Measurements from ENCODE around the gene HEBP2. TPM values are rescaled to one million over a fixed set of nuclear protein-coding genes. Genes with fewer than 3 reads are reported as not detected.
A peak's percentile ranks its signal among the peaks of the same experiment; 100 is the strongest.

HEBP2 gene
- total RNA-seq, 4 donors from 2014 or later = 37.0 to 80.0 (median 58.0) TPM

DNA sequence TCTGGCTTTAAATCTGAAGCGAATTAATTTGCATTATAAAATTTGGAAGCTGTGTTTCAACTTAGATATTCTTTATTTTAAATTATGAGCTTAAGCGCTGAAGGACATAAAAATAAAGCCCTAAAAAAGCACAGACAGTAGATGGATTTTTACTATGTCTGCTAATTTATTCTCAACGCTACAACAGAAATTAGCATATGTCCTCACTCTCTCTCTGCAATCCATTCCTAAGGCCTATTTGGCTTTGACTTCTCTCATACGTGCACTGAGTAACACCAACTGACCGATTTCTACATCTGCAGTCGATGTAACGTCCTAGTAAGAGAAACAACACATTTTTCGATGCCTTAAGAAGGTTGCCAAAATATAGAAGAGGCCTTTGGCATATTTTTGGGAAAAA, 23.7 kb downstream of the HEBP2 start:
- Histone ChIP-seq H3K27me3 (no peaks in the 10 kb centered on the region), H3K4me3 (replicated peaks in 1 of 3) (no peak overlapping the region), H3K36me3 (no peaks in the 10 kb centered on the region), H3K27ac (no peak overlapping the region), H3K9me3 (no peaks in the 10 kb centered on the region), H3K4me1 (no peaks in the 10 kb centered on the region)
- intact Hi-C loops (cut with DNase I) = loop anchor here (10.0 kb wide), 1 partner anchor 337 kb away; no protein-coding TSS in a partner anchor
- TF ChIP-seq POLR2A (IDR thresholded peaks at IDR 0.05) = no peak
- TF ChIP-seq, protein P1, sequence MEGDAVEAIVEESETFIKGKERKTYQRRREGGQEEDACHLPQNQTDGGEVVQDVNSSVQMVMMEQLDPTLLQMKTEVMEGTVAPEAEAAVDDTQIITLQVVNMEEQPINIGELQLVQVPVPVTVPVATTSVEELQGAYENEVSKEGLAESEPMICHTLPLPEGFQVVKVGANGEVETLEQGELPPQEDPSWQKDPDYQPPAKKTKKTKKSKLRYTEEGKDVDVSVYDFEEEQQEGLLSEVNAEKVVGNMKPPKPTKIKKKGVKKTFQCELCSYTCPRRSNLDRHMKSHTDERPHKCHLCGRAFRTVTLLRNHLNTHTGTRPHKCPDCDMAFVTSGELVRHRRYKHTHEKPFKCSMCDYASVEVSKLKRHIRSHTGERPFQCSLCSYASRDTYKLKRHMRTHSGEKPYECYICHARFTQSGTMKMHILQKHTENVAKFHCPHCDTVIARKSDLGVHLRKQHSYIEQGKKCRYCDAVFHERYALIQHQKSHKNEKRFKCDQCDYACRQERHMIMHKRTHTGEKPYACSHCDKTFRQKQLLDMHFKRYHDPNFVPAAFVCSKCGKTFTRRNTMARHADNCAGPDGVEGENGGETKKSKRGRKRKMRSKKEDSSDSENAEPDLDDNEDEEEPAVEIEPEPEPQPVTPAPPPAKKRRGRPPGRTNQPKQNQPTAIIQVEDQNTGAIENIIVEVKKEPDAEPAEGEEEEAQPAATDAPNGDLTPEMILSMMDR (IDR thresholded peaks at IDR 0.05) = no peak
- WGBS, 2 donors = 91 to 94% methylated on average over 8 of the region's 8 CpGs
- no peak for DNase-seq

DNA sequence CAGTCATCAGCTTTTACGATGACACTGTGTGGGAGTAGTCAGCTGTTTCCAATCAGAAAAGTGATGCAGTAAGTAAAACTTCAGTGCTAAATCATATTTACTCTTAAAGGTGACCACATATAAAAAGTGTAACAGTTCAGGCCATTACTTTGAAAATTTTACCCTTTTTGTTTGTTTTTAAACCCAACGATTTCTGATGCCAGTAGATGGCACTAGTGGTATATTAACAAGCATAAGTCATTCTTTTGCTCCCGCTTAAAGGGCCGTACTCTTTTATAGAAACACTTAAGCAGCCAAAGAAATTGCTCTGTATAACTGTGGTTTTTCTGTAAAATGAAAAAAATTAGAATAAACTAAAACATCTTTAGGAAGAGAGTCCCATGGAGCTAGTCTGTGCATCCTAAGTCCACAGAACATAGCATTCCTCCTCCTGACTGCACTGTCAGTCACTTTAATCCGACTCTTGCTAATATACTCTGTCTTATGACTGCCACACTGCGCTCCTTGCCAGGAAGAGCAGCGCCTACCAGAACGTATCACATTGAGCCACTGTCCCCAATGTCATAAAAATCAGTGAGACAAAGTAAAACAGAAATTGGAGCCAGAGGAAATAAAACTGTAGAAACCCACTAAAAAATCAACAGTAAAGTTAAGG, 25.0 kb downstream of the HEBP2 start:
- no peak overlapping the region for H3K4me3 ChIP-seq (replicated peaks in 1 of 3)
- DNase-seq = no peak
- intact Hi-C loops (cut with DNase I) = loop anchor here (10.0 kb wide), 1 partner anchor 336 kb away; no protein-coding TSS in a partner anchor
- no peaks in the 10 kb centered on the region for H3K9me3 ChIP-seq
- no peaks in the 10 kb centered on the region for H3K4me1 ChIP-seq
- H3K27ac ChIP-seq = no peak overlapping the region
- TF ChIP-seq, protein P1 (IDR thresholded peaks at IDR 0.05) = peak in 5 of 6 experiments; percentile 42 to 82 (median 64)
- TF ChIP-seq POLR2A (IDR thresholded peaks at IDR 0.05) = no peak
- H3K36me3 ChIP-seq = no peaks in the 10 kb centered on the region
- 43 to 45% methylated on average over 8 of the region's 8 CpGs for WGBS, 2 donors
- no peaks in the 10 kb centered on the region for H3K27me3 ChIP-seq

DNA sequence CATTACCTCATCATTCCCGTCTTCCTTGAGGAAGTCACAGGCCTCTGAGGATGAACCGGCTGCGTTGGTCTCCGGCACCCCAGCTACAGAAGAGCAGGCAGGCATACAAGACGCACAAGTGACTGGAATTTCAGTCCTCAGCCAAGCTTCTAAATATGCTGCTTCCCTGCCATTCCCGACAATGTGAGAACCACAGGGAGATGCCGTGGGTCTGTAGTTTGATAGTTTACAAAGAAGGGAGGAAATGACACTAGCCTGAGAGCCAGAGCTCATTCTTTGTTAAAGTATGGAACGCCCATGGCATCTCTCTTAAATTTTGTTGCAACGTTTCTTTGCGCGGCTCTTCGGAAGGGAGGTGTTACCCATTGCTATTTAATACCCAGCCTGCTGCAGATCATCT, 25.7 kb downstream of the HEBP2 start:
- no peak overlapping the region for H3K4me3 ChIP-seq (replicated peaks in 1 of 3)
- 78 to 79% methylated on average over 12 of the region's 12 CpGs for WGBS, 2 donors
- no peaks in the 10 kb centered on the region for H3K9me3 ChIP-seq
- DNase-seq = no peak
- no peak overlapping the region for H3K27ac ChIP-seq
- H3K27me3 ChIP-seq = no peaks in the 10 kb centered on the region
- intact Hi-C loops (cut with DNase I) = loop anchor here (2.0 to 10.0 kb wide), 3 partner anchors 83 to 335 kb away; no protein-coding TSS in a partner anchor
- H3K4me1 ChIP-seq = no peaks in the 10 kb centered on the region
- TF ChIP-seq, protein P1 (IDR thresholded peaks at IDR 0.05) = no peak
- no peak for TF ChIP-seq POLR2A (IDR thresholded peaks at IDR 0.05)
- no peaks in the 10 kb centered on the region for H3K36me3 ChIP-seq

DNA sequence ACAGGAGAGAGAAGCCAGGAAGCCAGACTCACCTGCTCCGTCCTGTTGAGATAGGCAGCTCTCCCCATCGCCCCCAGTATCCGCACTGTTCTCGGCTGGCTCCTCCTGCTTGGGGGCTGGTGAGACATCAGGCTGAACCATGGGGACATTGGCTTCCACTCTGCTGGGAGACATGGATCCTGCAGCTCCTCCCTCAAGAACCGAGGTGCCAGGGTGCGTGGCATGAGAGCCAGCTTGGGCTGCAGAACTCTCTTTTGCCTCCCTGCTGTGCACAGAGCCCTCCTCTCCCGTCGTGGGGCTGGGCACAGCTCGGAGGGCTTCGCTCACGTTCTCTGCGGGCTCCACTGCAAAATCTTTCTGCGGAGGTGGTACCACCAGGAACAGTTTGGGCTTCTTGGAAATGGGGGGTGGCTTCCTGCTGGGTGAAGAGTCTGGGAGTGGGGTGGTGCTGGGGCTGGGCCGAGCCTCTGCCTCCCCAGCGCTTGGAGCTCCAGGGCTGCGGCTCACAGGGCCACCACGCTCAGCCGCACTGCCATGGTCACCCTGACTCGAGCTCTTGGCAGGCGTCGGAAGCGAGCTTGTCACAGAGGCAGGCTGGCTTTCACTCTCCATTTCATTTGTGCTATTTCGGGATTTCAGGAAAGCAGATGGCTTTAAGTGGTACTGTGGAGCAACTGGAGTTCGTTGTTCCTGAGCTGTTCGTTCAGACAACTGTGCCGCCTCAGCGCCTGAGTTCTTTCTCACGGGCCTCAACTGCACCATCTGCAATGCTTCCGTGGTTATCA, 26.5 kb downstream of the HEBP2 start:
- 91 to 93% methylated on average over 18 to 26 of the region's 29 CpGs for WGBS, 2 donors
- no peaks in the 10 kb centered on the region for H3K36me3 ChIP-seq
- H3K27me3 ChIP-seq = no peaks in the 10 kb centered on the region
- no peak overlapping the region for H3K4me3 ChIP-seq (replicated peaks in 1 of 3)
- H3K4me1 ChIP-seq = no peaks in the 10 kb centered on the region
- no peaks in the 10 kb centered on the region for H3K9me3 ChIP-seq
- no peak overlapping the region for H3K27ac ChIP-seq
- TF ChIP-seq, protein P1 (IDR thresholded peaks at IDR 0.05) = no peak
- TF ChIP-seq POLR2A (IDR thresholded peaks at IDR 0.05) = no peak
- intact Hi-C loops (cut with DNase I) = loop anchor here (2.0 to 5.0 kb wide), 2 partner anchors 82 to 162 kb away; no protein-coding TSS in a partner anchor
- no peak for DNase-seq

Measured in thyroid gland (tissue), 4 donors.